Epidermal melanocyte (primary cell): Measurements from ENCODE around the gene INPP5J.

ENCODE experiments used
- DNase-seq: peaks from one replicate; pipeline ENCODE4 v3.0.0; 2011; ENCODE audit warnings: low spot score; ENCODE audit not compliant: insufficient read length

The INPP5J gene

DNA sequence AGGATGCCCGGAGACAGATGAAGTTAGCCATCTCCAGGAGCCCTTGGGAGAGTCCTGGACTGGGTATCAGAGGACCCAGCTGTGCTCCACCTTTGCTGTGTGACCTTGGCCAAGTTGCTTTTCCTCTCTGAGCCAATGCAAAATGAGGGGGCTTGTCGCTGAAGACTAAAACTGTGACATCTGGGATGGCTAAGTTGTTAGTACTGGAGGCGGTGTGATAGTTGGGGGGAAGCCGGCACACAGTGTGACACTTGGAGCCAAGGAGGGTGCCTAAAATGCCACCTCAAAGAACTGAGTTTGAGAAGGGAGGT is 481 bp downstream of the INPP5J start:
- no peak for DNase-seq

DNA sequence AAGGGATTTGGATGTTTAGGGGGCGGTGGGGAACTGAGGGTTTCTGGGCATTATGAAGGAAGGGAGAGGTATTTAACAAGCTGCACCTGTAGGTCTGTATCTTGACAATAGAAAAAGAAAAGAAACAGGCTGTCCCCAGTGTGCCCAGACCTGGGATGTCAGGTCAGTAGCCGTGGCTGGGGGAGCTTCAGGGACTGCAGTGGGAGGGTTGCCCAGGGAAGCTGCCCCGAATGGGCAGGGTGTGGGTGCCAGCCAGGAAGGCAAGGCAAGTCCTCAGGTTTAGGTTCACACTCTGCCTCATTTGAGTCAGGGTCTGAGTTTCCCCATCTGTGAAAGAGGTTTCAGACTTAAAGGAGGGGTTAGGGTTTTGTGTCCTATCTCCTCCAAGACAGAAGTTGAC is 1.5 kb downstream of the INPP5J start:
- peak; percentile 14 for DNase-seq

DNA sequence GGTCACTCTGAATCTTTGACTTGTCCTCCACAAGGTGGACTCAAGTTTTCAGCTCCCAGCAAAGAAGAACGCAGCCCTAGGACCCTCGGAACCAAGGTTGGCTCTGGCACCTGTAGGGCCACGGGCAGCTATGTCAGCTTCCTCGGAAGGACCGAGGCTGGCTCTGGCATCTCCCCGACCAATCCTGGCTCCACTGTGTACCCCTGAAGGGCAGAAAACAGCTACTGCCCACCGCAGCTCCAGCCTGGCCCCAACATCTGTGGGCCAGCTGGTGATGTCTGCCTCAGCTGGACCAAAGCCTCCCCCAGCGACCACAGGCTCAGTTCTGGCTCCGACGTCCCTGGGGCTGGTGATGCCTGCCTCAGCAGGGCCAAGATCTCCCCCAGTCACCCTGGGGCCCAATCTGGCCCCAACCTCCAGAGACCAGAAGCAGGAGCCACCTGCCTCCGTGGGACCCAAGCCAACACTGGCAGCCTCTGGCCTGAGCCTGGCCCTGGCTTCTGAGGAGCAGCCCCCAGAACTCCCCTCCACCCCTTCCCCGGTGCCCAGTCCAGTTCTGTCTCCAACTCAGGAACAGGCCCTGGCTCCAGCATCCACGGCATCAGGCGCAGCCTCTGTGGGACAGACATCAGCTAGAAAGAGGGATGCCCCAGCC is 2.2 kb downstream of the INPP5J start:
- peak; percentile 10 for DNase-seq

DNA sequence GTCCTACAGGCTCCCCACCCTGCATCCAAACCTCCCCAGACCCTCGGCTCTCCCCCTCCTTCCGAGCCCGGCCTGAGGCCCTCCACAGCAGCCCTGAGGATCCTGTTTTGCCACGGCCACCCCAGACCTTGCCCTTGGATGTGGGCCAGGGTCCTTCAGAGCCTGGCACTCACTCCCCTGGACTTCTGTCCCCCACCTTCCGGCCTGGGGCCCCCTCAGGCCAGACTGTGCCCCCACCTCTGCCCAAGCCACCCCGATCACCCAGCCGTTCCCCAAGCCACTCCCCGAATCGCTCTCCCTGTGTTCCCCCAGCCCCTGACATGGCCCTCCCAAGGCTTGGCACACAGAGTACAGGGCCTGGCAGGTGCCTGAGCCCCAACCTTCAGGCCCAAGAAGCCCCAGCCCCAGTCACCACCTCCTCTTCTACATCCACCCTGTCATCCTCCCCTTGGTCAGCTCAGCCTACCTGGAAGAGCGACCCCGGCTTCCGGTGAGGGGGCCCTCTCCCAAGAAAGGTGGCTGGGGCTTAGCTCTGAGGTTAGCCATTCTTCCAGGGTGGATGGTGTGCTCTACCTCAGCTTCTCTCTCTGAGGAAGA is 2.9 kb downstream of the INPP5J start:
- peak; percentile 8 for DNase-seq

DNA sequence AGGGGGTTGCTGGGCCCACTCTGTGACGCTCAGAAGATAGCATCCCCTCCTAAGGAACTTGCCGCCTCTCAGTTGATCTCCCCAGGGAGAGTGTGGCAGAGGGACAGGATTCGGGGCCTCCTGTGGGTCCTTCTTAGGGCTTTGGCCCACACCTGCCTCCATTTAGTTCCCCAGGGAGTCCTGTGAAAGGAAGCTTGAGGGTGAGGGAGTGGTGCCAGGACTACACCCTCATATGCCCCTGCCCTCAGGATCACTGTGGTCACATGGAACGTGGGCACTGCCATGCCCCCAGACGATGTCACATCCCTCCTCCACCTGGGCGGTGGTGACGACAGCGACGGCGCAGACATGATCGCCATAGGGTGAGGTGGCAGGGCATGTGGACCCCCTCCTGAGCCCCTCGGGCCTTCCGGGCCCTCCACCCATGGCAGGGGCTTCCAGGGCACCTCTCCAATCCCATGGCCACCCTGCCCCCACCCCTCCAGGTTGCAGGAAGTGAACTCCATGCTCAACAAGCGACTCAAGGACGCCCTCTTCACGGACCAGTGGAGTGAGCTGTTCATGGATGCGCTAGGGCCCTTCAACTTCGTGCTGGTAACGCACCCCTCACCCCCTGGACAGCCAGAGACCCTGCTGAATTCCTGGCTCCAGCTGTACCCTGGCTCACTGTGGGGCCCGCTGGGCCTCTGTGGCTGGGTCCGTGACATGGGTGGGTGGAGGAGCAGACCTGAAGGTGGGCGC is 3.5 kb downstream of the INPP5J start:
- peak; percentile 4 for DNase-seq

DNA sequence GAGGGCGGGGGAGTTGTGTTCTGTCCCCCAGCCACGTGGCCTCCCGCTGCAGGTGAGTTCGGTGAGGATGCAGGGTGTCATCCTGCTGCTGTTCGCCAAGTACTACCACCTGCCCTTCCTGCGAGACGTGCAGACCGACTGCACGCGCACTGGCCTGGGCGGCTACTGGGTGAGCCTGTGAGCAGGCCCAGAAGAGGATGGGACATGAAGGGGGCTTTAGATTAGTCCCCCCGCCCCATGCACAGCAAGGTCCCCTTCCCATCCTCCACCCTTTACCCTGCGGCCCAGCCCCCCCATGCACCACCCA is 4.1 kb downstream of the INPP5J start:
- DNase-seq, result peak; percentile 9

DNA sequence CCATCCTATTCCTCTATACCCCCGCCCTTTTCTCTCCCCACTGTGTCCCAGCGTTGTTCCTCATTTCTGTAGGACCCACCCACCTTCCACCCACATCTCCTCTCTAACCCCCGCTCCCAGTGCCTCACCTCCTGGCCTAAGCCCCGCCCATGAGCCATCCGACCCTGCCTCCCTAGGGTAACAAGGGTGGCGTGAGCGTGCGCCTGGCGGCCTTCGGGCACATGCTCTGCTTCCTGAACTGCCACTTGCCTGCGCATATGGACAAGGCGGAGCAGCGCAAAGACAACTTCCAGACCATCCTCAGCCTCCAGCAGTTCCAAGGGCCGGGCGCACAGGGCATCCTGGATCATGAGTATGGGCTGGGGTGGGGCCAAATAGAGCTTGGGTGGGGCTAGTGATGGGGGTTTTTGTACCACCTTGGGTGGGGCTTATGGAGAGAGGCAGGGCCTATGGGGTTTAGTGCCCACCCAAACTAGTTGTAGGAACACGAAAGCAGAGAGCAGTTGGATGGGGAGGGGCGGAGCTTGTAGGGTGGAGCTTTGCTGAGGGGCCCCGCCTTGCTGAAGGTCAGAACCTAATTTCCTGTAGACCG is 4.5 kb downstream of the INPP5J start:
- DNase-seq, result peak; percentile 8

DNA sequence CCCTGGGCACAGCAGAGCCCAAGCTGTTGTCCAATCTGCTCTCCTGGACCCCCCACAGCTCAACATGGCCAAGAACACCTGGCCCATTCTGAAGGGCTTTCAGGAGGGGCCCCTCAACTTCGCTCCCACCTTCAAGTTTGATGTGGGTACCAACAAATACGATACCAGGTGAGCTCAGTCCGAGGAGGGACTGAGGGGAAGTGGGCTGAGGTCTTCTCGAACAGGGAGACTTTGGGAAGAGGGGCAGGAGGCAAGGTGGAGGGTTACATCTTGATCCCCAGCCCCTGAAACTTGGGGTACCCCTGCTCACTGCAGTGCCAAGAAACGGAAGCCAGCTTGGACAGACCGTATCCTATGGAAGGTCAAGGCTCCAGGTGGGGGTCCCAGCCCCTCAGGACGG is 5.4 kb downstream of the INPP5J start:
- DNase-seq, result peak; percentile 4

DNA sequence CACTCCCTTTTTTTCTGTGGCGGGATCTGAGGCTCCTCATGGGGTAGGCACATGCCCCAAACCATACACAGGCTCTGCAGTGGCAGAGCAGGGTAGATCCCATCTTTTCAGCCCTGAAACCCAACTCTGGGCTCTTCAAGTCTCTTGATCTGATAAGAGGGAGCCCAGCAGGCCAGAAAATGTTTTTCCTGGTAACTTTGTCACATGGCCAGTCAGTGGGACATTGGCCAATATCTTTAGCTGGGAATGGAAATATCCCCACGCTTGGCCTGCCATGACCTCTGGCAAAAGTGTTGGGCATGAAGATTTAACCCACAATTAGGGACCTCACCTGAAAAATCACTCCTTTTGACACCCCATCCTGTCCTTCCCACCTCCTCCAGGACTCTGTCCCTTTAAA is 8.1 kb downstream of the INPP5J start:
- DNase-seq, result peak; percentile 5

DNA sequence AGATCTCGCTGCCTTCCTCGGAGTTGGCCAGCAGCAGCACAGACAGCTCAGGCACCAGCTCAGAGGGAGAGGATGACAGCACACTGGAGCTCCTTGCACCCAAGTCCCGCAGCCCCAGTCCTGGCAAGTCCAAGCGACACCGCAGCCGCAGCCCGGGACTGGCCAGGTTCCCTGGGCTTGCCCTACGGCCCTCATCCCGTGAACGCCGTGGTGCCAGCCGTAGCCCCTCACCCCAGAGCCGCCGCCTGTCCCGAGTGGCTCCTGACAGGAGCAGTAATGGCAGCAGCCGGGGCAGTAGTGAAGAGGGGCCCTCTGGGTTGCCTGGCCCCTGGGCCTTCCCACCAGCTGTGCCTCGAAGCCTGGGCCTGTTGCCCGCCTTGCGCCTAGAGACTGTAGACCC is 11.1 kb downstream of the INPP5J start:
- peak; percentile 1 for DNase-seq

DNA sequence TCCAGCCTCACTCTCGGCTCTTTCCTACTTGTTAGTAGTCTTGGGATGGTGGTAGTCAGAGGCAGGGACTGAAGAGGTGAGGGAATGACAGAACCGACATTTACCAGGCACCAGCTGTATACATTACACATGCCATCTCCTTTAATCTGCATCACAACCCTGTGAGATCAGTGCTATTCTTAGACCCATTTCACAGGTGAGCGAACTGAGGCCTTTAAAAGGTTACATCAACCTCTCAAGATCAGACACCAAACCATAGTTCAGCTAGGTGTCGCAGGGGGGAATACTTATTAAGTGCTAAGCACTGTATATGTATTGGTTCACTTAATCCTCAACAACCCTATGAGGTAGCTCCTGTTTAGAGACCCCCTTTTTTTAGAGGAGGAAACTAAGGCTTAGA is 11.9 kb downstream of the INPP5J start:
- DNase-seq, result peak; percentile 14

DNA sequence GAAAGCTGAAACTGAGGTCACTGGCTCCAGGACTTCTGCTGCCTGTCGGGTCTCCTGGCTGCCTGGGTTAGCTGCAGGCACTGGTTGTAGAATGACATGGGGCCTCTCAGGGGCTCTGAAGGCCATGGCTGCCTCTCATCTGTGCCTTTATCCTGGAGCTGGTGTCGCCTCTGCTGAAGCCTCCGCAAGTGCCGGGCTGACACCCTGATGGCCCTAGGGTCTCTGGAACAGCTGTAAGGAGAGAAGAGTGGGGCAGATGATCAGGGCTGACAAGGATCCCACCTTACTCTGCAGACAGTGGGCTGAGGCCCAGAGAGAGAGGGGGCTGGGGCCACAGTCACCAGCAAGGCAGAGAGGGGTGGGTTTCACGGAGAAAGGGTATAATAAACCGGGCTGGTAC is 12.9 kb downstream of the INPP5J start:
- no peak for DNase-seq

DNA sequence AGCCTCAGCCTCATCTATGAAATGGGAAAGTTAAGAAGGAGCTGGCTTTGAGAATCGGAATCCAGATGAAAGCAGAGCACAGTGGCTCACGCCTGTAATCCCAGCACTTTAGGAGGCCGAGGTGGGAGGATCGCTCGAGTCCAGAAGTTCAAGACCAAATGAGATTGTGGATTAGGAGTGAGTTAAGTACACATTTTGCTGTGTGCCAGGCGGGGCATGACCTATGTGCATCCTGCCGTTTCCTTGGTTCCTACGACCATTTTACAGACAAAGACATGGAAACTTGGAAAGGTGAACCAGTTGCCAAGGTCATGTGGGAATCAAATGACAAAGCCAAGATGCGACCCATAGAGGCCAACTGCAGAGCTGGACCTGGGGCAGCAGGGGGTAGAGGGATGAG is 13.4 kb downstream of the INPP5J start:
- peak; percentile 4 for DNase-seq

DNA sequence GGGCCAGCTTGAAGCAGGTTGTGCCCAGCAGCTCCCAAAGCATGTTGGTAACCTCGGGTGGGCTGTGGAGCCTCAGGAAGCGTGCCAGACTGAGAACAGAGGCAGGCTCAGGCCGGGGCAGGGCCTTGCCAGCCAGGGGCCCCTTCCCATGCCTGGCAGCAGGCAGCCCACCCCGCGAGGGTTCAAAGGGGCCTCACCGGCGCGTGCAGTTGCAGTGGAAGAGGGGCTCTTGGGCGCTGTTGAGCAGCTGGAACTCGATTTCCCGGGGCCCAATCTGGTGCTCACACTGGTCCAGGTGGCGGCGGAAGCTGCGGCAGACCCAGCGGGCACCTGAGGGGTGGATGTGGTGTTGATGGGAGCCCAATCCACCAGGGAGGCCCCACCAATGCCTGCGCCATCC is 13.9 kb downstream of the INPP5J start:
- DNase-seq, result no peak

DNA sequence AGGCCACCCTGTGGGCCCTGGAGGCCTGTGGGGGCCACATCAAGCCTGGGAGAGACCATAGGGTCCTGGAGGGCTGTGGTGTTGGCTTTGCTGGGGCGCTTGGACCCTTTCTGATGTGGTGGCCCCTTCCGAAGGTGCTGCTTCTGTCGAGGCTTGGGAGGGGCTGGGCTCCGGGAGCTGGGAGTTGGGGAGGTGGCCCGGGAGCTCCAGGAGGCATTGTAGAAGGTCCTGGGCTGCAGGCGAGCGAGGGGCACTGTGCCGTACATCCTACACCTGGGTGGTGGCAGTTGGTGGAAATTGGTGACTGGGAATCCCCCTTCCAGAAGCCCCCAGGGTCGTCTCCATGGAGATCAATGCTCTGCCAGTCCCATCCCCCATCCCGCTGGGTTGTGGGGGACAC is 15.0 kb downstream of the INPP5J start:
- DNase-seq, result no peak

DNA sequence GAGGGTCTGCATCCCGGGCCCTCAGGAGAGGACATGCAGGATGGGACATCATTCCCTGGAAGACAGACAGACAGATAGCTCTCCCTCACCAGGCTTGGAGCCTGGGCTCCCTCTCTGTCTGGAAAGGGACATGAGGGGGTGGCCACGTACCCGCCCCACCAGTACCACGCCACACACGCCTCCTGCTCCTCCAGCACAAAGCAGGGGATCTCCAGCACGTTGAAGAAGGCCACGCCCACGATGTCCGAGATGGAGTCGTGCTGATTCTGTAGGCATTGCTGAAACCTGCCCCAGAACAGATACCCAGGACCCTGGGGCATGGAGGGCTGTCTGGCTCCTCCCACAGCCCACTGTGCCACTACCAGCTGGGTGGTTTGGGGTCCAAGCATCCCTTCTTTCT is 15.4 kb downstream of the INPP5J start:
- DNase-seq, result no peak

DNA sequence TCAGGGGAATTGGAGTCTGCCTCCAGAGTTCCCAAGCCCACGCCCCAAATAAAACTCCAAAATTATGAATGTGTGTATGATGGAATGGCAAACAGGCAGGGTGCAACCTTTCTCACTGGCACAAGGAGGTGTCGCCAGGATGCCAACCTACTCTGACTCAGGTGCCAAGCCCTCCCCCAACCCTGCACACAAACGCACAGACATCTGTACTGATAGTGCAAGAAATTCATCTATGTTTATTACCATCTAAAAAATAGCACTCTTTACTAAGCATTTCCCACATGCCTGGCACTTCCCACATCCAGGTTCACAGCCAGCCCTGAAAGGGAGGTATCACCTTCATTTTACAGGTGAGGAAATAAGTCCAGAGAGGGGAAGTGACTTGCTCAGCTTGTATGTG is 16.3 kb downstream of the INPP5J start:
- peak; percentile 8 for DNase-seq

DNA sequence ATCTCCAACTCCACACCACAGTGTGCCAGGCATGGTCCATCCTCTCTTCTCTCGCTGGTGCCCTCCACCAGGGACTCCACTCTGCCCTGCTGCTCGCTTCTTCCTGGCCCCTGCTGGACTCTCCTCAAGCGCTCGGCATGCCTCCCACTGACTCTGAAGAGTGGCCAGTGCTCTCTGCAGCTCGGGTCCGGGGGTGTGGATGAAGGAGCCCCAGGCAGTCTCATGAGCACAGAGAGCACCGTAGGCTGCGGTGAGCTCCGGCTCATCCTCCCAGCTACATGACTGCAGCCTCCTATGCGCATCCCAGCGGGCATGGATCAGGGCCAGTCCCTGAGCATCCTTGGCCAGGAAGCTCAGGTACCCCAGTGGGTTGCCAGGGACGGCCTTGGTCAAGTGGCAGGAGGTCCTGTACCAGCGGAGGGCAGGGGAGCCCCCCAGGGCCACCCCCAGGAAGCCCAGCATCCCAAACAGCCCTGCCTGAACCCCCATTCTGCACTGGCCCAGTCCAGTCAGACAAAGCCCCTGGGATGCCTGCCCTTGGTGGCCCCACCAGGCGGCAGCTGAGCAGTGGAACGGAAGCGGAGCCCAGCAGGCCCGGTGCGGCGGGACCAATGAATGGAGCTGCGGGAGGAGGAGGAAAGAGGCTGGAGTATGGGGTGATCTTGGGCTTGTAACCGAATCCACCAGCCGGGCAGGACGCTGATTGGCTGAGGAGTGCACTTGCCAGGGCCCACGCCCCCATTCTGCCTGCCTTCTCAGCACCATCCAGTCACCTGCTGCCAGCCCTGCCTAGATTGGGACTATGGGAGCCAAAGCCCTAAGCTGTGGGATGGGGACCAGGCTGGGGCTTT is 17.3 kb downstream of the INPP5J start, which contains the start of gene PLA2G3:
TSS of gene PLA2G3 (minus strand) at position 643 of the 851 bp plus-strand sequence. CDS start at position 489, 154 bp downstream.
- DNase-seq, result peak; percentile 15

DNA sequence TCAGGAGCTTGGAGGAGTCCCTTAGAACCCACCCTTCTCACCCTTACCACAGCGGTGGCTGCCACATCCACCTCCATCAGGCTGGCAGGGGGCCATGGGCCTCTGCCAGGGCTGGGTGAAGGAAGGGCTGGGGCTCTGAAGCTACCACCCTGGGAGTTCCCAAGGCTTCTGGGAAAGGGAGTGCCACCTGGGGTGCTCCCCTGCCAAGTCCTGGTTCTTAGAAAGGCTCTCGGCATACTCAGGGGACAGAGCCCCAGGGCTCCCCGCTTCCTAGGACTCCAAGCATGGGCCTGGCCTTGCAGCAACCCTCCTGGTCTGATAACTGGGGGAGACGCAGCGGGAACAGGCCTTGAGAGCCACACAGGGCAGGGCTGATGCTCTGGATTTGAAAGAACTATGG is 18.0 kb downstream of the INPP5J start:
- DNase-seq, result peak; percentile 7

DNA sequence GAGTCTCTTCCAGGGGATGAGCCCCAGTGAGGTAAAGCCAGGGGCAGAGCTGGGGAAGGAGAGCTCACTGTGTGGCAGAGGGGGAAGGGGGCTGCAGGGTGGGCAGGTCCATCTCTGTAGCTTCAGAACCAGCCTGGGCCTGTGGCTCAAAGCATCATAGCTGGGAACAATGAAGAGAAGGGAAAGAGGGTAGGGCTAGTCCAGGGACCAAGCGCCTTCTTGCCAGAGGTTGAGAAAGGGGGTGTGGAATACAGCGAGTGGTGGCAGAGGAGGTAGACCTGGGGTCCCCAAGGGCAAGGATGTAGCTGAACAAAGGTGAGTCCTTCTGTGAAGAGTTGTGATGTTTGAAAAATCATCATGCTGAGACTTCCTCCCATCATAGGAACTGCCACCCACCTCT is 18.8 kb downstream of the INPP5J start:
- peak; percentile 9 for DNase-seq

DNA sequence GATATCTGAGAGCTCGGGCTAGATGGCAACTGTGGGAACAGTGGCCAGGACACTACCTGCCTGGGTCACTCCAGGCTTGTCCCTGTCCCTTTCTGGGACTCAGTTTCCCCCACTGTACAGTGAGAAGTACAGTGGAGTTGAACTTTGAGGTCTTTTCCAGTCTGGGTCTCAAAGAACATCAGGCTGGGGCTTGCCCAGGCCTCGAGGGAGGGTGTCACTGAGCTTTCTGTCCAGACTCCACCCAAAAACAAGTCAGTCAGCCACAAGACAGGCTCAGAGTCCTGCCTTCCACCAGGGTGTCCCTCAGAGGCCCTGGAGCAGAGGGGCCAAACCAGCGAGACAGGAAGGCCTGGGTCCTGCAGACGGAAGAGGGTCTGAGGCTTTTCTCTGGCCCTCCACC is 19.5 kb downstream of the INPP5J start:
- DNase-seq, result peak; percentile 7

DNA sequence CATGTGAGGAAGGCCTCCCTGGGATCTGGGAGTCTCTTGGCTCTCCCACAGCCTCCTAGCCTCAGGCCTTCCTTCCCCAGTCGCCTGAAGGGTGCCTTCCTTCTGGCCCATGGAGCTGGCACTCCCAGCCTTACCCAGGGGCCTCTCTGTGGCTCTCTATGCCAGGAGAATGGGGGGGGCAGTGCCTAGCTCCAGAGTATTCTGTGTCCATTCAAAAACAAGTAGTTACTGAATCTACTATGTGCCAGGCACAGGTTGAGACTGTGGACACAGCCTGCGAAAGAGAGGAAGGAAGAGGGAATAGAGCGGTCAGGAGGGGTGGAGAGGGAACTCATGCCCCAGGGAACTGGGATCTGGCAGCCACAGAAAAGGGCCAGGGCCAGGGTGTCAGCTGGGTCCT is 20.3 kb downstream of the INPP5J start:
- peak; percentile 17 for DNase-seq
